ENCODE measurements around the gene CALD1.

GRCh38 chr7:134910214-134910890, 130.9 kb downstream of the CALD1 start:
- TF ChIP-seq POLR2AphosphoS5 (IDR thresholded peaks at IDR 0.05; ENCODE audit: low read depth, low read length) (no peak), TAF1 (IDR thresholded peaks at IDR 0.05; ENCODE audit: borderline replicate concordance, low read depth, low read length) (no peak)
